Liver (tissue), 3 donors: ENCODE measurements around the gene KIAA0753.

Experiments used
- ATF3 ChIP-seq: IDR thresholded peaks from 2 replicates; pipeline ENCODE4 v1.6.1; 2016; ENCODE audit warnings: antibody characterized with exemption
- CTCF ChIP-seq: fragments of 150-350 bp; IDR thresholded peaks from 2 replicates; pipeline ENCODE4 v1.5.1; 2017; ENCODE audit warnings: improper control_type of control experiment, low read depth, low read length; ENCODE audit not compliant: missing input control
- GABPA ChIP-seq, 2 donors: IDR thresholded peaks in 1 of 2; conservative IDR thresholded peaks in 1 of 2; 2 replicates each; pipeline ENCODE4 v1.6.1; 2016; ENCODE audit warnings: antibody characterized with exemption in 2 of 2, mild to moderate bottlenecking in 1 of 2, moderate library complexity in 1 of 2
- JUND ChIP-seq, 2 donors: IDR thresholded peaks; 2 replicates each; pipeline ENCODE4 v1.6.1; 2016; ENCODE audit warnings: antibody characterized with exemption in 2 of 2
- MAX ChIP-seq: IDR thresholded peaks from 2 replicates; pipeline ENCODE4 v1.6.1; 2016; ENCODE audit warnings: antibody characterized with exemption
- RAD21 ChIP-seq, 2 donors: IDR thresholded peaks; 2 replicates each; pipeline ENCODE4 v1.6.1; 2016; ENCODE audit warnings: antibody characterized with exemption in 2 of 2, mild to moderate bottlenecking in 2 of 2
- REST ChIP-seq: IDR thresholded peaks from 2 replicates; pipeline ENCODE4 v1.6.1; 2016; ENCODE audit warnings: antibody characterized with exemption, mild to moderate bottlenecking
- SP1 ChIP-seq: IDR thresholded peaks from 2 replicates; pipeline ENCODE4 v1.6.1; 2018; ENCODE audit warnings: antibody characterized with exemption, mild to moderate bottlenecking
- TAF1 ChIP-seq: conservative IDR thresholded peaks from 2 replicates; pipeline ENCODE4 v1.6.1; 2016; ENCODE audit warnings: antibody characterized with exemption, mild to moderate bottlenecking
- YY1 ChIP-seq: IDR thresholded peaks from 2 replicates; pipeline ENCODE4 v1.6.1; 2016; ENCODE audit warnings: antibody characterized with exemption, mild to moderate bottlenecking
- donor health status: healthy.
- donor health status: healthy.

GRCh38 chr17:6545291-6545690 is 95.2 kb downstream of the KIAA0753 start:
- TF ChIP-seq CTCF: no peak
- TF ChIP-seq ATF3: no peak
- TF ChIP-seq GABPA (IDR thresholded peaks at IDR 0.05 in 1 of 2, conservative IDR thresholded peaks at IDR 0.05 in 1 of 2): no peak
- TF ChIP-seq TAF1: no peak
- TF ChIP-seq MAX: no peak
- TF ChIP-seq JUND (IDR thresholded peaks at IDR 0.05): no peak
- TF ChIP-seq RAD21 (IDR thresholded peaks at IDR 0.05): no peak
- TF ChIP-seq SP1: no peak
- no peak for TF ChIP-seq YY1
- no peak for TF ChIP-seq REST
